K562 (cell line): ENCODE measurements around the gene RNF11. TPM values are rescaled to one million over a fixed set of nuclear protein-coding genes. Genes with fewer than 3 reads are reported as not detected.

Experiments used
- BCOR ChIP-seq: fragments of 450-650 bp; IDR thresholded peaks from 2 replicates; pipeline ENCODE4 v1.6.1; 2016
- CBX8 ChIP-seq: fragments of 200-600 bp; sonication (generic); IDR thresholded peaks from 2 replicates; pipeline ENCODE4 v1.6.1; 2012; ENCODE audit warnings: borderline replicate concordance, mixed run types, low read depth, mild to moderate bottlenecking, moderate library complexity, mixed read lengths, low read length, control low read depth, inconsistent platforms; ENCODE audit not compliant: poor library complexity, severe bottlenecking; ENCODE audit errors: extremely low read depth
- CHD1 ChIP-seq: fragments of 200-600 bp; sonication (generic); IDR thresholded peaks from one replicate; pipeline ENCODE4 v1.6.1; 2012; ENCODE audit warnings: mild to moderate bottlenecking, moderate library complexity, low read length, inconsistent platforms
- DDX20 ChIP-seq: fragments of 450-650 bp; IDR thresholded peaks from 2 replicates; pipeline ENCODE4 v1.6.1; 2016; ENCODE audit warnings: missing genetic modification characterization, low read depth, mild to moderate bottlenecking, missing compliant biosample characterization, moderate library complexity
- EHMT2 ChIP-seq: fragments of 450-650 bp; IDR thresholded peaks from 2 replicates; pipeline ENCODE4 v1.6.1; 2018; ENCODE audit warnings: antibody characterized with exemption
- GABPA ChIP-seq: fragments of 200-800 bp; sonication (Bioruptor generic); conservative IDR thresholded peaks from 2 replicates; pipeline ENCODE4 v1.6.1; 2016; ENCODE audit warnings: low read depth, missing genetic modification characterization, missing compliant biosample characterization
- HDAC1 ChIP-seq, 2 experiments: fragments of 450-650 bp; IDR thresholded peaks; 2 replicates each; pipeline ENCODE4 v1.6.1; 2016 to 2017; ENCODE audit warnings: inconsistent platforms in 1 of 2, mild to moderate bottlenecking in 1 of 2, moderate library complexity in 1 of 2
- MITF ChIP-seq: IDR thresholded peaks from 2 replicates; pipeline ENCODE4 v1.6.1; 2014; ENCODE audit warnings: antibody characterized with exemption
- PATZ1 ChIP-seq: fragments of 250-450 bp; sonication (Bioruptor Pico); IDR thresholded peaks from 2 replicates; pipeline ENCODE4 v1.5.0; 2020; ENCODE audit warnings: mild to moderate bottlenecking, borderline replicate concordance
- PBX2 ChIP-seq, 2 experiments: IDR thresholded peaks in 1 of 2; conservative IDR thresholded peaks in 1 of 2; 2 replicates each; pipeline ENCODE4 v1.6.1; 2016; ENCODE audit warnings: low read depth in 2 of 2, mild to moderate bottlenecking in 1 of 2, missing compliant biosample characterization in 1 of 2, missing genetic modification characterization in 1 of 2, moderate library complexity in 1 of 2
- SETDB1 ChIP-seq: IDR thresholded peaks from one replicate; pipeline ENCODE4 v1.6.1; 2012; ENCODE audit warnings: low read length, control low read depth, inconsistent platforms
- SREBF2 ChIP-seq: sonication (generic); formaldehyde crosslinking; IDR thresholded peaks from 2 replicates; pipeline ENCODE4 v1.4.0; 2020; ENCODE audit warnings: mild to moderate bottlenecking, missing genetic modification reagents
- STAT5A ChIP-seq: IDR thresholded peaks from 2 replicates; pipeline ENCODE4 v1.6.1; 2012; ENCODE audit warnings: low read length, inconsistent platforms, borderline replicate concordance
- USF1 ChIP-seq: sonication (generic); formaldehyde crosslinking; IDR thresholded peaks from 2 replicates; pipeline ENCODE4 v1.9.0; 2022; ENCODE audit warnings: mild to moderate bottlenecking, missing genetic modification reagents
- YY1 ChIP-seq, 3 experiments: IDR thresholded peaks; 2 replicates each; pipeline ENCODE4 v1.6.1; 2011; ENCODE audit warnings: low read length in 2 of 3, mild to moderate bottlenecking in 2 of 3, moderate library complexity in 2 of 3, borderline replicate concordance in 1 of 3, control low read depth in 1 of 3, low read depth in 1 of 3; ENCODE audit not compliant: insufficient read depth in 3 of 3, insufficient replicate concordance in 2 of 3, control insufficient read depth in 1 of 3, insufficient read length in 1 of 3; ENCODE audit errors: extremely low read depth in 1 of 3
- ZBED1 ChIP-seq: IDR thresholded peaks from 2 replicates; pipeline ENCODE4 v1.6.1; 2014
- ZNF354B ChIP-seq: fragments of 250-450 bp; sonication (Bioruptor Pico); IDR thresholded peaks from 2 replicates; pipeline ENCODE4 v1.4.0; 2020
- ZNF695 ChIP-seq: fragments of 450-650 bp; formaldehyde crosslinking; IDR thresholded peaks from 2 replicates; pipeline ENCODE4 v1.4.0; 2020; ENCODE audit warnings: mild to moderate bottlenecking, moderate library complexity
- polyA plus RNA-seq, 8 experiments: library from polyadenylated mRNA; depleted of rRNA in 4 of 8; stranded (reverse) in 5 of 8; unstranded in 3 of 8; fragments of >200 nt; fragmentation: Nextera tagmentation in 2 of 8; fragmentation: Illumina TruSeq in 1 of 8; extraction: Ambion mirVana in 2 of 8; extraction: Trizol in 1 of 8; gene quantifications; 2 replicates each; pipeline versions ENCODE4 v1.2.1 to v1.2.3, GENCODE V29; 2011 to 2014; ENCODE audit warnings: inconsistent platforms in 1 of 8, missing spikeins in 1 of 8
- total RNA-seq, 7 experiments: library from RNA; depleted of rRNA in 6 of 7; stranded (reverse); fragments of >200 nt in 6 of 7; fragmentation: Illumina TruSeq in 2 of 7; extraction: Trizol in 2 of 7; gene quantifications; 2 replicates each; pipeline versions ENCODE4 v1.2.1 to v1.2.3, GENCODE V29; 2011 to 2021; ENCODE audit warnings: low replicate concordance in 1 of 7

RNF11 gene
- total and polyA plus RNA-seq, 9 of the 15 experiments (the other 6 are each of a cell fraction or from before 2014, with no cell fraction given) = 5.7 to 34.3 (median 23.1) TPM

- no peak for TF ChIP-seq PBX2 (CRISPR knock-in tag; IDR thresholded peaks at IDR 0.05; ENCODE audit: low read depth)
- peak; percentile 86 for TF ChIP-seq PBX2 (tag; conservative IDR thresholded peaks at IDR 0.05; ENCODE audit: low read depth)
- peak; percentile 67; the same call in 1 of the 2 replicates for TF ChIP-seq MITF
- no peak for TF ChIP-seq CHD1
- no peak for TF ChIP-seq PATZ1 (CRISPR knock-in tag)
- TF ChIP-seq YY1 (IDR thresholded peaks at IDR 0.05; ENCODE audit: borderline replicate concordance in 1 of 3, control insufficient read depth in 1 of 3, extremely low read depth in 1 of 3, insufficient read depth in 3 of 3, insufficient read length in 1 of 3, insufficient replicate concordance in 2 of 3, low read depth in 1 of 3, low read length in 2 of 3) = peak in 1 of 3 experiments; percentile 15
- TF ChIP-seq GABPA (tag) = no peak
- TF ChIP-seq EHMT2 = peak; percentile 71; the same call in 1 of the 2 replicates
- TF ChIP-seq CBX8 = no peak
- no peak for TF ChIP-seq USF1
- TF ChIP-seq SREBF2 (CRISPR knock-in tag) = no peak
- no peak; the same call in 1 of the 2 replicates for TF ChIP-seq ZNF354B
- peak in 1 of 2 experiments; percentile 91; a peak in 2 of 4 replicates for TF ChIP-seq HDAC1 (IDR thresholded peaks at IDR 0.05)
- no peak for TF ChIP-seq SETDB1
- peak; percentile 60; the same call in 1 of the 2 replicates for TF ChIP-seq BCOR
- TF ChIP-seq ZNF695 (CRISPR knock-in tag) = no peak
- no peak for TF ChIP-seq DDX20 (tag)
- peak; percentile 95 for TF ChIP-seq STAT5A
- TF ChIP-seq ZBED1 = peak; percentile 82; the same call in 1 of the 2 replicates
Observed at GRCh38 chr1:51284487-51284954, 48.4 kb downstream of the RNF11 start (continued).
